SKM-1 treated with dmso at 0.1 percent for 144 hours (cell line): ENCODE data around the gene SLC25A43.
"Not testable (repeated sequence)": the region's sequence is repeated elsewhere in the genome, so short reads cannot be mapped to it uniquely, and the experiment has no call there.

ENCODE experiments used
- DNase-seq: peaks from one replicate; lab custom pipeline; 2025; ENCODE audit not compliant: unreplicated experiment; lab: John Stamatoyannopoulos, UW

SLC25A43 gene

GRCh38 chrX:119406776-119407175 lies 7.6 kb downstream of the SLC25A43 start:
- DNase-seq = no peak

GRCh38 chrX:119407681-119408080 lies 8.5 kb downstream of the SLC25A43 start:
- DNase-seq = no peak

- DNase-seq = no peak
Measured at GRCh38 chrX:119410027-119410819, 11.1 kb downstream of the SLC25A43 start.

DNA sequence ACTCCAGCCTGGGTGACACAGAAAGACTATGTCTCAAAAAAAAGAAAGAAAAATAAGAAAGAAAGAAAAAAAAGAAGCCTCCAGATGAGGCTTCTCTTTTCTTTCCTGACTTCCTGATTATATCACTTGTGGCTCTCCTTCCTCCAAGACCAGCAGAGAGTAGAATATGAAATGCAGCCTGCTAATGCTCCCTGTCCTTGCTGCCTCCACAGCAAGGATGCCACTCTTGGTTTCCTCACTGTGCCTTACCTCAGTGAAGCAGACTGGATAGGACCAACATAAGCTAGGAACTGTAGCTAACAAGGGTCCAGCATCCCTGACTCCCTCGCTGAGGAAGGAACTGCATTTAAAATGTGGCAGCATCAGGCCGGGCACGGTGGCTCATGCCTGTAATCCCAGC lies 11.7 kb downstream of the SLC25A43 start:
- DNase-seq = no peak

DNA sequence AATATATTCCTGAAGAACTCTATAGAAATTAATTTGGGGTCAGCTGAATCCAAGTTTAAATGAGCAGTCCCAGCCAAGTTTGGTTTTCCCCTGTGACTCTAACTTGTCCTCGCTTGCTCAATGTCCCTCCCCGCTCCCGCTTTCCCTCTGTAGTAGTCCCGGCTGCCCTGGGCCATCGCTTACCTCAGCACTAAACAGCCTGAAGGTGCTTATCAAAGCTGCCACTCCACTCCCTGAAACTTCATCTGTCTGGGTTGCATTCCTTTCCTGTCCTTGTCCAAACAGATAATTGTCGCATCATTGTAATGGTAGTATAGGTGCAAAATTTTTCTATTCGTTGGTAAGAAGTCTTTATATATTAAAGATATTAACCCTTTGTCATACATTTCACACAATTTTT lies 12.8 kb downstream of the SLC25A43 start:
- DNase-seq = no peak

GRCh38 chrX:119417376-119417775 lies 18.2 kb downstream of the SLC25A43 start:
- no peak for DNase-seq

DNA sequence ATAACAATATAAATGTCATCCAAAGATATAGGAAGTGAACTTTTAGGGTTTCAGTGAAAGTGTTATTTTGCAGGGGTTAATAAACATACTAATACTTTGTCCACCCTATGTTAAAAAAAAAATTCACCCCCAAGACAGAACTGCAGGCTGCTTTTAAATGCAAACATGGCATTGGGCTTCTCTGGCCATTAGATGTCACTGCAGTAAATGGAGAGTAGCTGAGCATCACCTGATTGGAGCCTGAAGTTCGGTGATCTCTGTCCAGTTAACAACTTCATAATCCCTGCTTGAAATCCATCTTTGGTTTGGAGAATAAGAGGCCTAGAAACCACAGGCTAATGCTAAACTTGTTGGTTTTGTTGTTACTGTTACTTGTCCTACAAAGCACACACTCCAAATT lies 18.7 kb downstream of the SLC25A43 start:
- no peak for DNase-seq

GRCh38 chrX:119419146-119419545 lies 20.0 kb downstream of the SLC25A43 start:
- no peak for DNase-seq

DNA sequence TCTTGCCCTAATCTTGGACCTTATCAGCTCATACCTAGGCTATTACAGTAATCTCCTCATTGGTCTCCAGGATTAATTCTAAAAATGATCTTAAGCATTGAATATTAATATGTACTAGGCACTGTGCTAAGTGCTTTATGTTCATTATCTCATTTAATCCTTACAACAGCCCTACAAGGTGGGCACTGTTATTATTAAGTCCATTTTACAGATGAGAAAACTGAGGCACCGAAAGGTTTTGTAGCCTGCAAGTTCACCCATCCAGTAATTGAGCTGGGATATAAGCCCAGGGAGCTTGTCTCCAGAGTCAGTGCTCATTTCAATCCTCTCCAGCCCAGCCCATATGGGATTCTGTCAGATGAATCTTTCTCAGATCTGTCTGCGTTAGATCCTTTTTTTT lies 20.8 kb downstream of the SLC25A43 start:
- DNase-seq = no peak

DNA sequence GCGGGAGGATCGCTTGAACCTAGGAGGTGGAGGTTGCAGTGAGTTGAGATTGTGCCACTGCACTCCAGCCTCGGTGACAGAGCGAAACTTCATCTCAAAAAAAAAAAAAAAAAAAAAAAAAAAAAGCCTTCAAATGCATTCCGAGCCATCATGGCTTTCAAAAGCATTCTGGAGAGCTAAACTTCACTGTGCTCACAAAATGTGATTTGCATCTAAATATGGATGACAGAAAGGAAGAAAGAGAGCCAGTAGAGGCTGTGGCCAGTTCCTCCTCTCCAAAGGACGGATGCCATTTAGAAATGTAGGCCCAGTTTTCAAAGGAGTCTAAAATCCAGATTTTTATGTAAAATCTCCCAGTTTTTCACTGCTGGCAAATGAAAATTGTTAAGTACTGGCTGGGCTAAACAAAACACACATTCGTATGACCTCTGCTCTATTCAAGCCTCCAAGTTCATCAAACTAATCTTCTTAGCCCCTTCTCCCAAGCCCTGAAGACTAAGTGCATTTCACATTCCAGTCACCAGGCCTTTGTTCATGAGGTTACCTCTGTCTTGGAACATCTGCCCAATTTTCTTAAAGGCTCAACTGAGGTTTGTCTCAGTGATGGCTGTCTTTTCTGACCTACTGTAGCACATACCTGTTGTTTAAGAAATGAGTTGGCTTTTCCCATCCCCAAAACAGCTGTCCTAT lies 22.0 kb downstream of the SLC25A43 start:
- no peak for DNase-seq

- no peak for DNase-seq
Measured at GRCh38 chrX:119423631-119424030, 24.5 kb downstream of the SLC25A43 start.

DNA sequence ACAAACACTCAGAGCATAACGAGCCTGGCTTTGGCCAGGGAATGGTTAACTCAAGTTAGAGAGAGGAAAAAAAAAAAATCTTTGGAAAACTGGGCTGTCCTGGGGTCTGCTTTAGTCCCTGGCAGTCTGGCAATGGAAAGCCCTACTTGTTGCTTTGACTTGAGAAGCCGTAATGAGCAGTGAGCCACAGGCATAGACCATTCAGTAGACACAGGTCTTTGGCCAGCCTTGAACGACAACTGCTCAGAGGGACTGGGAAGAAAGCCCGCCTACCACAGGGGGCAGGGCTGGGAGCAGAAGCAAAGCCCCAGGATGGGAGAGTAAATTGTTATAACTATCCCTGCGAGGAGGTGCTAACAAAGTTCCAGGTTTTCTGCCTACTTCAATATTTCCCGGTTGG lies 25.9 kb downstream of the SLC25A43 start:
- DNase-seq = no peak

- peak; percentile 31 for DNase-seq
Measured at GRCh38 chrX:119427024-119427794, 28.1 kb downstream of the SLC25A43 start.

DNA sequence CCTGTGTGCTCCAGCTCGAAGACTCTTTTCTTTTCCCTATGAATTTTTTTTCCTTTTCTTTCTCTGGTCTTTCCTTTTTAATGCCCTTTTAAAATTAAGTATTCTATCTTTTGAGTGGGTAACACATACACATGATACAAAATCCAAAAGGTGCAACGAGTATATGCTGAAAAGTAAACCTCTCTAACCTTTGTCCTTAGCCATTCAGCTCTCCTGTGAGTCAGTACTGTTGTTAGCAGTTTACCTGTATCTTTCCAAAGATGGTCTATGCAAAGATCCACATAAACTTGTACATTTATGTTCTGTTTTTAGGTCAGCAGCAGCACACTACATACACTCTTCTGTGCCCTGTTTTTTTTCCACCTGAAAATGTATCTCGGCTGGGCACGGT lies 28.7 kb downstream of the SLC25A43 start:
- no peak for DNase-seq

DNA sequence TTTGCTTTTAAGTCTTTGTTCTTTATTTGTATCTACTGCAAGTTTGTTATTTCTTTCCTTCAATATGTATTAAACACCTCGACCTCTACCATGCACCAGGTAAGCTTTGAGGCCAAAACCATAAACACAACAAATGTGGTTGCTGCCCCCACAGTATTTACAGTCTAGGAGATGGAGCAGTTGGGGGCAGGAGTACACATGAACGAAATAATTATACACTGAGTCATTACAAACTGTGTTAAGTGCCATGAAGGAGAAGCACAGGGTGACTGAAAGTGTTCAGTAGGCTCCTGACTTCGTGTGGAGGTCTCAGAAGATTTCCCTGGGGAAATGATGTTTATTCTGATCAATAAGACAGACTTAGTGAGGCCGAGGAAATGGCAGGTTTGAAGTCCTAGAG lies 30.3 kb downstream of the SLC25A43 start:
- no peak for DNase-seq

GRCh38 chrX:119441295-119441694 lies 42.2 kb downstream of the SLC25A43 start:
- DNase-seq = not testable (repeated sequence)

DNA sequence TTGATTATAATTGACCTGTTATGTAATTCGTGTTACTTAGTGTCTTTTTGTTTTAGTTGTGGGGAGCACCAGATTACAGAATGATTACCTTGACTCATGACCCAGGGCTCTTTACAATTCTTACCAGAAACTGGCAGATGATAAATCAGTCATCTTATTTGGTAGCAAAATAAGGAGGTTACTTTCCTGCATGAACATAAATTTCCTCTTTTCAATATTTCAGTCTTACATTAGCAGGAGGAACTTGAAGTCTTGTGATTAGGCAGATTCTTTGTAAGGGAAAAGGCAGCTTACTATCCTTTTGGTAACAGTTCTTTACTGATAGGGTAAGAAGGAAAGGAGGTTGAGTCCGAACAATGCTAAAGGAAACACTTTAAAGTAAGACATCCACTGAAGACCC lies 43.1 kb downstream of the SLC25A43 start:
- DNase-seq = no peak

DNA sequence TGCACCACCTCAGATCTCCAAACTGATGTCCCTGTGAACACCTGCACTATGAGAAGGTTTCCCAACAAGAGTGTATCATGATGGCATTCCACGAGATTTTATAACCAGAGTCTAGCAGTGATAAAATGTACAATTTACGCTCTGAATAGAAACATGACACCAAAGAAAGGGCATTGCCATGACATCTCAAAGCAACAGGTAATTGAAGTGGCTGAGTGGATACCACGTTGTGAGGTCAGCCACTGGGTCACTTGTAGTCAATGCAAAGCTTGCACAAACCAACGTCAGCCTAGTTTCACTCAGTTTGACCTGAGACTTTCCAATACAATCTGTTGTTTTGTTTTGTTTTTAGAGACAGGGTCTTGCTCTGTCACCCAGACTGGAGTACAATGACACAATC lies 54.1 kb downstream of the SLC25A43 start:
- DNase-seq = no peak

GRCh38 chrX:119455264-119455663 lies 56.1 kb downstream of the SLC25A43 start:
- no peak for DNase-seq

DNA sequence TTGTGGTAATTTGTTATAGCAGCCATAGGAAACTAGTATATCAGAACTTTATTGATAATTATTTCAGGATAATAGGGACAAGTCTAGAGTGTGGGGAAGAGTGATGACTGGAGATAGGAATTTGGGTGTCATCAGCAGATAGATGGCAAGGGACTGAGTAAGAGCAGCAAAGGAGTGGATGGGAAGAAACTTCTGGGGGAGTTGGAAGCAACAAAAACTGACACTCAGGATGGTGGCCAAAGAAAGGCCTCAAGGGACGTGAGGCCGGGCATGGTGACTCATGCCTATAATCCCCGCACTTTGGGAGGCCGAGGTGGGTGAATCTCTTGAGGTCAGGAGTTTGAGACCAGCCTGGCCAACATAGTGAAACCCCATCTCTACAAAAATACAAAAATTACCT lies 60.0 kb downstream of the SLC25A43 start:
- no peak for DNase-seq

- no peak for DNase-seq
Measured at GRCh38 chrX:119465555-119465954, 66.4 kb downstream of the SLC25A43 start.

- no peak for DNase-seq
Measured at GRCh38 chrX:119466970-119467369, 67.8 kb downstream of the SLC25A43 start.
